ENCODE data around the gene SELENOS.
A peak's percentile ranks its signal among the peaks of the same experiment; 100 is the strongest.

SELENOS gene

GRCh38 chr15:101277038-101277822, at the start of gene SELENOS:
TSS of gene SELENOS (minus strand) at chr15:101277485. CDS start at chr15:101277417, 68 bp downstream.
- DNase-seq (ENCODE audit: low read depth) = peak; percentile 90

- no peak for DNase-seq (ENCODE audit: low read depth)
Measured at GRCh38 chr15:101326462-101327146, 49.3 kb upstream of the SELENOS start.

GRCh38 chr15:101326026-101326315, 48.7 kb upstream of the SELENOS start:
- DNase-seq (ENCODE audit: low read depth) = no peak

- DNase-seq (ENCODE audit: low read depth) = no peak
Measured at GRCh38 chr15:101325263-101326025, 48.2 kb upstream of the SELENOS start.

GRCh38 chr15:101324524-101325177, 47.4 kb upstream of the SELENOS start:
- DNase-seq (ENCODE audit: low read depth) = no peak

GRCh38 chr15:101323793-101324523, 46.7 kb upstream of the SELENOS start:
- no peak for DNase-seq (ENCODE audit: low read depth)

GRCh38 chr15:101322854-101323477, 45.7 kb upstream of the SELENOS start:
- DNase-seq (ENCODE audit: low read depth) = no peak

GRCh38 chr15:101322016-101322695, 44.9 kb upstream of the SELENOS start:
- DNase-seq (ENCODE audit: low read depth) = no peak

GRCh38 chr15:101320501-101321052, 43.3 kb upstream of the SELENOS start:
- DNase-seq (ENCODE audit: low read depth) = peak; percentile 53

GRCh38 chr15:101318839-101319238, 41.6 kb upstream of the SELENOS start:
- DNase-seq (ENCODE audit: low read depth) = no peak

GRCh38 chr15:101318147-101318819, 41.0 kb upstream of the SELENOS start:
- DNase-seq (ENCODE audit: low read depth) = no peak

GRCh38 chr15:101317336-101317872, 40.1 kb upstream of the SELENOS start:
- no peak for DNase-seq (ENCODE audit: low read depth)

GRCh38 chr15:101316529-101316928, 39.2 kb upstream of the SELENOS start:
- no peak for DNase-seq (ENCODE audit: low read depth)

GRCh38 chr15:101315736-101316135, 38.5 kb upstream of the SELENOS start:
- DNase-seq (ENCODE audit: low read depth) = no peak

- DNase-seq (ENCODE audit: low read depth) = no peak
Measured at GRCh38 chr15:101314336-101315125, 37.2 kb upstream of the SELENOS start.

GRCh38 chr15:101313041-101313761, 35.9 kb upstream of the SELENOS start:
- DNase-seq (ENCODE audit: low read depth) = no peak

GRCh38 chr15:101310508-101310907, 33.2 kb upstream of the SELENOS start:
- DNase-seq (ENCODE audit: low read depth) = no peak

GRCh38 chr15:101310161-101310480, 32.8 kb upstream of the SELENOS start:
- no peak for DNase-seq (ENCODE audit: low read depth)

All from activated T-cell treated with anti-CD3 and anti-CD28 coated beads for 48 hours (primary cell).